GM21360 (cell line): ENCODE measurements around the gene ALDH18A1.
"Not testable (repeated sequence)": the region's sequence is repeated elsewhere in the genome, so short reads cannot be mapped to it uniquely, and the experiment has no call there.

ENCODE experiments used
- ATAC-seq: cut with Tn5 transposase; IDR thresholded peaks from one replicate; pipeline ENCODE4 v1.9.1; 2021; ENCODE audit warnings: mild to moderate bottlenecking, moderate library complexity; ENCODE audit not compliant: unreplicated experiment

Gene ALDH18A1

GRCh38 chr10:95651346-95652060 is 5.0 kb downstream of the ALDH18A1 start:
- ATAC-seq = no peak

GRCh38 chr10:95650232-95650631 is 6.3 kb downstream of the ALDH18A1 start:
- ATAC-seq = no peak

- no peak for ATAC-seq
These were observed 8.4 kb downstream of the ALDH18A1 start for GRCh38 chr10:95648138-95648537.

- no peak for ATAC-seq
These were observed 10.4 kb downstream of the ALDH18A1 start for GRCh38 chr10:95646160-95646559.

GRCh38 chr10:95644901-95645300 is 11.6 kb downstream of the ALDH18A1 start:
- ATAC-seq = no peak

GRCh38 chr10:95640891-95641315 is 15.6 kb downstream of the ALDH18A1 start:
- ATAC-seq = no peak

GRCh38 chr10:95637911-95638310 is 18.6 kb downstream of the ALDH18A1 start:
- no peak for ATAC-seq

- ATAC-seq = no peak
These were observed 19.4 kb downstream of the ALDH18A1 start for GRCh38 chr10:95637140-95637539.

GRCh38 chr10:95635319-95635733 is 21.2 kb downstream of the ALDH18A1 start:
- no peak for ATAC-seq

- ATAC-seq = no peak
These were observed 27.7 kb downstream of the ALDH18A1 start for GRCh38 chr10:95628786-95629185.

GRCh38 chr10:95626500-95626899 is 30.0 kb downstream of the ALDH18A1 start:
- no peak for ATAC-seq

- not testable (repeated sequence) for ATAC-seq
These were observed 36.1 kb downstream of the ALDH18A1 start for GRCh38 chr10:95620415-95620814.

- ATAC-seq = no peak
These were observed 38.4 kb downstream of the ALDH18A1 start for GRCh38 chr10:95618101-95618500.

GRCh38 chr10:95616446-95616845 is 40.1 kb downstream of the ALDH18A1 start:
- no peak for ATAC-seq

- ATAC-seq = no peak
These were observed 43.2 kb downstream of the ALDH18A1 start for GRCh38 chr10:95613330-95613729.

- no peak for ATAC-seq
These were observed 45.8 kb downstream of the ALDH18A1 start for GRCh38 chr10:95610727-95611126.

- no peak for ATAC-seq
These were observed 49.6 kb downstream of the ALDH18A1 start for GRCh38 chr10:95606922-95607321.

- ATAC-seq = no peak
These were observed 51.3 kb downstream of the ALDH18A1 start for GRCh38 chr10:95605163-95605562.

GRCh38 chr10:95604630-95605029 is 51.9 kb downstream of the ALDH18A1 start:
- no peak for ATAC-seq

- ATAC-seq = no peak
These were observed 54.1 kb downstream of the ALDH18A1 start for GRCh38 chr10:95602382-95602781.

- no peak for ATAC-seq
These were observed 55.3 kb downstream of the ALDH18A1 start for GRCh38 chr10:95601116-95601719.

GRCh38 chr10:95600158-95600557 is 56.4 kb downstream of the ALDH18A1 start:
- ATAC-seq = no peak

GRCh38 chr10:95597788-95598187 is 58.7 kb downstream of the ALDH18A1 start:
- ATAC-seq = no peak
